Brain microvascular endothelial cell (primary cell): Measurements from ENCODE around the gene ACIN1.
A peak's percentile ranks its signal among the peaks of the same experiment; 100 is the strongest.

Experiments used
- DNase-seq: peaks from one replicate; pipeline ENCODE4 v3.0.0-alpha.2; 2020
- H3K27ac ChIP-seq: fragments of 250-450 bp; sonication (Bioruptor Pico); 2 replicates; pipeline ENCODE4 v1.5.1; 2020; ENCODE audit warnings: mild to moderate bottlenecking, moderate library complexity
- H3K27me3 ChIP-seq: fragments of 250-450 bp; sonication (Bioruptor Pico); replicated peaks from 2 replicates; pipeline ENCODE4 v1.5.1; 2020; ENCODE audit warnings: mild to moderate bottlenecking
- H3K36me3 ChIP-seq: fragments of 250-450 bp; sonication (Bioruptor Pico); replicated peaks from 2 replicates; pipeline ENCODE4 v1.5.1; 2020; ENCODE audit warnings: mild to moderate bottlenecking
- H3K4me3 ChIP-seq: 2 replicates; pipeline ENCODE4 v1.5.1; 2011; ENCODE audit warnings: low read depth, mild to moderate bottlenecking, control low read depth, low read length, moderate library complexity
- CTCF ChIP-seq: IDR thresholded peaks from 2 replicates; pipeline ENCODE4 v1.5.1; 2011; ENCODE audit warnings: low read depth, mild to moderate bottlenecking, moderate library complexity, low read length, control low read depth, inconsistent platforms; ENCODE audit errors: missing control alignments
- in situ Hi-C: cut with HindIII; loops from 2 replicates; pipeline ENCODE4 v1.10.0; 2017; ENCODE audit warnings: low sequenced_read_pairs, low pct_ligation_motif_present

ACIN1 gene

GRCh38 chr14:23077962-23078361 is 17.0 kb downstream of the ACIN1 start:
- H3K36me3 ChIP-seq, result peaks cover 64% of the 10 kb centered on the region
- peak overlapping the region; percentile 82 for H3K27ac ChIP-seq
- no peak overlapping the region for H3K4me3 ChIP-seq
- TF ChIP-seq CTCF, result no peak
- no peak for DNase-seq
- no peaks in the 10 kb centered on the region for H3K27me3 ChIP-seq
- in situ Hi-C loops, result no loop called here

- TF ChIP-seq CTCF, result peak; percentile 64
- Histone ChIP-seq H3K36me3 (peaks cover 70% of the 10 kb centered on the region), H3K27ac (no peak overlapping the region), H3K27me3 (no peaks in the 10 kb centered on the region), H3K4me3 (no peak overlapping the region)
- DNase-seq, result no peak
- in situ Hi-C loops, result no loop called here
Observed at GRCh38 chr14:23076785-23077408, 18.0 kb downstream of the ACIN1 start.

GRCh38 chr14:23074906-23075305 is 20.0 kb downstream of the ACIN1 start:
- Histone ChIP-seq H3K27me3 (no peaks in the 10 kb centered on the region), H3K36me3 (peaks cover 55% of the 10 kb centered on the region), H3K4me3 (no peak overlapping the region), H3K27ac (no peak overlapping the region)
- in situ Hi-C loops, result no loop called here
- TF ChIP-seq CTCF, result no peak
- no peak for DNase-seq

DNA sequence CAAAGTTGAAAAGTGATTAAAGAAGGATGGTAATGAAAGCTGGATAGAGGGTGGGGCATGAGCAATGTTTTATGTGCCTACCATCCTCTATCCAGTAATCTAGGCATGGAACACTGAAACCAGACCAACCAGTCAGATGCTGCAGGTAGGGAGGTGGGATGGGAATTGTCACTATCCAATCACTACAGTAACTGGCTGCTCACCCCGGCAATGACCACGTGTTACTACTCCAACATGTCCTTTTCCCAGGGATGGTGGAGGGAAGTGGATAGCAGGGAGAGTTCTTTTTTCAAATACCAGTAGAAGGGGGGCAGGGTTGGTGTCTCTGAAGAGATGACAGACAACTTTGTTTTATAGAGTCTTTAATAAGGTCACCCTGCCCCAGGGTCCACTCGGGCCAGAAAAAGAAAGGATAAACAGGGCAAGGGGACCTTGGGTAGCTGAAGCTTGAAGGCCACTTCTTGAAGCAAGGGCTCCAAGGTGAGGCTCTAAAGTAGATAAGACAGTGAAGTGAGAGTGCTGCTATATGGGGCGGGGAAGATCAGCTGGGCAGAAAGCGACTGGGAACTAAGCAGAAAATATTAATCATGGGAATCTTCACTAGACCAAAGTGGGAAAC is 22.9 kb downstream of the ACIN1 start:
- H3K4me3 ChIP-seq, result no peak overlapping the region
- no peak for DNase-seq
- peaks cover 54% of the 10 kb centered on the region for H3K36me3 ChIP-seq
- in situ Hi-C loops, result no loop called here
- H3K27me3 ChIP-seq, result no peaks in the 10 kb centered on the region
- no peak for TF ChIP-seq CTCF
- peak overlapping the region; percentile 58 for H3K27ac ChIP-seq

- Histone ChIP-seq H3K27me3 (no peaks in the 10 kb centered on the region), H3K4me3 (peak overlapping the region; percentile 90), H3K36me3 (peaks cover 55% of the 10 kb centered on the region), H3K27ac (peak overlapping the region; percentile 58)
- in situ Hi-C loops, result no loop called here
- DNase-seq, result peak; percentile 88
- TF ChIP-seq CTCF, result no peak
Observed at GRCh38 chr14:23071244-23071920, 23.6 kb downstream of the ACIN1 start.
